Stimulated activated CD4-positive, alpha-beta T cell treated with anti-CD3 and anti-CD28 coated beads, Interleukin-15, amount 100 ng/mL, for 1 hour (primary cell): ENCODE data around the gene FAM210B.
"Not testable (repeated sequence)": the region's sequence is repeated elsewhere in the genome, so short reads cannot be mapped to it uniquely, and the experiment has no call there.

Experiments
- DNase-seq, 2 donors: peaks; one replicate each; pipeline ENCODE4 v3.0.0-alpha.2; 2020; ENCODE audit warnings: low read depth in 1 of 2, low spot score in 1 of 2

FAM210B gene

DNA sequence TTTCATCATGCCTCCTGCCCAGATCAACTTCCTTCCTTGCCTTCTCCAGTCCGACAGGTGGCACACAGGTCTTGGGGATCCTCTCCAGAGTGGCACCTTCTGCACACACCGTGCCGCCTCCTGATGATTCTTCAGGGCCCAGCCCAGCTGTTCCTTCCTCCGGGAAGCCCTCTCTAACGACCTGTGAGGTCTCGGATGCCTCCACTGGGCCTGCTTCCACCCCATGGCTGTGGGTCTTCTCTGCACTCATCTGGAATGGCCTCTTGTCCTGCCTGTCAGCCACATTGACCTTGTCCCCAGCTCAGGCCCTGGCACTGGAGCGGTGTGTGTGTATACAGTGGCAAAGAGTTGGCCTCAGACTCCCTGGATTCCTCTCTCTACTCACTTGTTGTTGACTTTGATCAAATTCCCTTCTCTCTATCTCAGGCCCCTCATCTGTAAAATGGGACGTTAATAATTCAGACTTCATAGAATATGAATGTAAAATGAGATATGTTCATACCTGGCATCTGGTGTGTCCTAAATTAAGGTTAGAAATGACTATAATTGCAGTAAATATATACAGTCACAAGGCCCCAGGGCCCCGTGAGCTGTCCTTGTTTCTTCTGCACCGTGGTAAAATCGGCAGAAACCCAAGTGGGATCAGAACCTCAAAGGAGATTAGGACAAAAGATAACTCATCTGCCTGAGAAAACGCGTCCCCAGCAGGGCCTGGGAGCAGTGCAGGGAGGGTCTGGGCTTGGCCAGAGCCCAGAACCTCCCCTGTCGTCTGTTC lies 1.5 kb downstream of the FAM210B start:
- no peak for DNase-seq

DNA sequence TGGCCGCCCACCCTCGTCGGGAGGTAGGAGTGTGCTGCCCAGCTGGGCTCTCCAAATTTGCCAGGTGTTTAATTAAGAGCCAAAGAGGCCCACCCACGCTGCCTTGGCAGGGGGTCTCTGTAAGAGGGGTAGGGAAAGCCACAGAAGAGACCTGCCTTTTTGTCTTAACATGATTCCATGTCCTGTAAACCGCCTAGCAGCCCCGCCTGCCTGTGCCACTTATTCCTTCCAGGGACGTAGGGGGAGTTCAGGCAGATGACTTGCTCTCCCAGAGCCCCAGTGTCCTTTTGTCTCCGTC lies 2.1 kb downstream of the FAM210B start:
- no peak for DNase-seq

DNA sequence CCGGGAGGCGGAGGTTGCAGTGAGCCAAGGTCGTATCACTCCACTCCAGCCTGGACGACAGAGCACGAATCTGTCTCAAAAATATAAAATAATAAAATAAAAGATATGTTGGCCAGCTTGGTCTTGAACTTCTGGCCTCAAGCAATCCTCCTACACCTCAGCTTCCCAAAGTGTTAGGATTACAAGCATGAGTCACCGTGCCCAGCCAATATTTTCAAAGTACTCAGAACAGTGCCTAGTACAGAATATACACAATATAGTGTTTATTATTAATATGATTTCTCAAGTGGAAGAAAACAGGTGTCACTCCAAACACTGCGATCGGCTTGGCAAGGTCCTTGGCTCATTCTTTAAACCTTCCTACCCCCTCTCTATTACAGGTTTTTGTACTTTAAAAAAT lies 3.1 kb downstream of the FAM210B start:
- DNase-seq = no peak

DNA sequence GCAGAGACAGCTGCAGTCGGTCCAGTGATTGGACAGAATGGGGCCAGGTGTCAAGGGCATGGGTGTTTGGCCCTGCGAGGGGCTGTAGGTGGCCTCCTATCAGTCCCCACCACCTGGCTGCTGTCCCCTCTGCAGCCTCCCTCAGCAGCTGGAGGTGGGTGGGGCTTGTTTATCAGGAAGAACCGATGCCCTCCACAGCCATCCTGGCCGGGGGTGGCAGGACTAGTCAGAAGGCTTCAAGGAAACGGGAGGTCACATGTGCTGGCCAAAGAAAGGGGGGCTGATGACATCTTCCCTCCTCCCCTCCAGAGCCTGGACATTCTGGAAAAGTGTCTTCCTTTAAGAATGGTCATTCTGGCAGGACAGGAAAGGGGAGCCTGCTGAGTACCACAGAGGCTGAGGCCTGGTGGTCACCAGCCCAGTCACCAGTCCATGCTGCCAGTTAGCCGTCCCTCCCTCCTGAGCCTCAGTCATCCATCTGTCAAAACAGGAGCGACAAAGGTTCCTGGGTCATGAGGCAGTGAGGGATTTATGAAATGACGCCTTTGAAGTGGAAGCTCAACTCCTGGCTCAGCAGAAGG lies 4.1 kb downstream of the FAM210B start:
- no peak for DNase-seq

DNA sequence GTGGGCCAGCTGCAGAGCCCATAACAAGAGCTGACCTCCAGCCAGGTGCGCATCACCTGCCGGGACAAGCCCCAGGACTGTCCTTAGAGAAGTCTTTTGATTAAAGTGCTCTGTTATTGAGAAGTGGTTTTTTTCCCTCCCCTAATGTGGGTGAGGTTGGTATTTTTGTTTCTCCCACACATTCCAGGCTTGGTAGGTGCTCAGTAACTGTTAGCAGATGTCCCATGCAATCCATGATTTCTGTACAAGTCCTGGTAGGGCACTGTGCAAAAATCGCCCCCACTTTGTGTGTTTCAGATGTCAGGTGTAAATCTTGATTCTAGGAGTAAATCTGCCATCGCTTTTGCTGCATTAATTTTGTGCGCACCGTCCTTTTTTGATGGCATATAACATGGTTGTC lies 4.7 kb downstream of the FAM210B start:
- DNase-seq = no peak

DNA sequence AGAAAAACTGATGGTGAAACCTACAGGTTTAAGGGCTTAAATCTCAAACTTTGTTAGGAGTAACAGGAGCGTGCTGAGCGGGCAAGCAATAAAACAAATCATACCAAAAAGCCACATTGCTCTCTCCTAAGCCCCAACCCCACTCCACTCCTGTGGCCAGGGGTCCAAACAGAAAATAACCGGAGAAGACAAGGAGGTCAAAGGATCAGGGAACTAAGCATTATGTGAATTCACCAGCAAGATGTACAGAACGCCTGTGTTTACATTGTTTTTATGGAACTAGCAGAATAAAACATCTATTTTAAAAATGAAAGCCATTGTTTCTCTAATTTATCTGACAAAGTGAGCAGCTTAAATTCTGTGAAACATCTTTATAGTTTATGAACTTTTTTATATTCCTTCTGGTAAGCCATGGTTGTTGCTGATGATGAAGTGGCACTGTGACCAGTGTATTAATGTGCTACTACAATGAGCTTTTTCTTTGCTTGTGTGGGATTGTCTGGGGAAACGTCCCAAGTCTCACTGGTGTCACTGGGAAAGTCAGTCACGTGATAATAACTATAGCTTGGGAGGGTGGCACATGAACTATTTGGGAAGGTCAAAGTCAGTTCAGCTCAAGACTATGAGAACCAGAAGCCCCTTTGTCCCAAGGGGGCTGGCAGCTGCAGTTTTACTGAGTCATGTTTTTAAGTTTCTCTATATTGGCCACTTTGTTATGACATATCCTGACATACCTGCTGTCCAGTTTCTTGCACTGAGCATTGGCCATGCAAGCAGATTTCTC lies 9.8 kb downstream of the FAM210B start:
- DNase-seq = no peak

DNA sequence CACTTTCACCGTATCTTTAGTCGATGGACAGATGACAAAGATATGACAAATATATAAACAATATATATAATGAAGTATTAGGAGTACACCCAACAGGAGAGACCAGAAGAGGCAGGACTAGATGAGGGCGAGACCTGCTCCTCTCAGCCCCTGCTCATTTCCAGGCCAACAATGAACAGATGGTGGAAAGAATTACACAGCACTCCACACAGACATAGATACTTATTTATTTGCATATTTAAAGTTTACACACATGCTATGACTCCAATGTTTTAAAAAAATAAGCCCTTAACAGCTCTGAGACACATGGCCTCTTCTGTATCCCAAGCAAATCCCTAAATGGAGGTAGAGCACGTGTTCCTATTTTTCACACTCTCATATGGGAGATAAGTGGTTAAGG lies 10.4 kb downstream of the FAM210B start:
- DNase-seq = no peak

DNA sequence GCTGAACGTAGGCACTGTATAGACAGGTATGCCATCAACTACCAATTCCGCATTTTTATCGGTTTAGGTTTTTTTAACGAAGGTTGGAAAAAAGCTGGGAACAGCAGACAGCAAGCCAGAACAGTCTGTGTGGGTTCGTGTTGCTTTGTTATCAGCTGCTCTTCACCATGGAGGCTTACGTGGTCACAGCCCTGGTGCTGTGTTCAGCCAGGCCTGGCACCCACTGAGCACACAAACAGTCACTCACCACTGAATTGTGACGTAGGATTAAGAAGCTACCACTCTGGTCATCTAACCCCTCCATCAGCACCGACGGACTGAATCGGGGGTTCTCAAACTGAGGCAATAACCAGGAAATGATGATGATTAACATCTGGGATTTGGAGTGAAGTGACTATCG lies 13.2 kb downstream of the FAM210B start:
- DNase-seq = no peak

DNA sequence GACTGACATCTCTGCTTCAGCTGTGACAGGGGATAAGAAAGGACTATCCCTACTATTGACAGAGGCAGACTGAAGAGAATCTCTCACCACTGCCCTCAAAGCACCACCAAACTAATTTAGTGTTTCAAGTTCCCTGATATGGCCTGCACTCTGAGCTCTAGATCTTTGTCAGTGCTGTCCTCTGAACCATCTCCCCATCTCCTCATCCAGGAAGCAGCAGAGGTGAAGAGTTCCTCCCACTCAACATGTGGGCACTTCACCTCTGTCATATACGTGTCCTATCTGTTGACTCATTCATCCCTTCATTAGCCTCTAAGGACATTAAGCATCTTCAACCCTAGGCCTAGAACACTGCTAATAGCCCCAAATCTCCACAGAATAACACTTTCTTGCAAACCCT lies 14.1 kb downstream of the FAM210B start:
- DNase-seq = no peak

DNA sequence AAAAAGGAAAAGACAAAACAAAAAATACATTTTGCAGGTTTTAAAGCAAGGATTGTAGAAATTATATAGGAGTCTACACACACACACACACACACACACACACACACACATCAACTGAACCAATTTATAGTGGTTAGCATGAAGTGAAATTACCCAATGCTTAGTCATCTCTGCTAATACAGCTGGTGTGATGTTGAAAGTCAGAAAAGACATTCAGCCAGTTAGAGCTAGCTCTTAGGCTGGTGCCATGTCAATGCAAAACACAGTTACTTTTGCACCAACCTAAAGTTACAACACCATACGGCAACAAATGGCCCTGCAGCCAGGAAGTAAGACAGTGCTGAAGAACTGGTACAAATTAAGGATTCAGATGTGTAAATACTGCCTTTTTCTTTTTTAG lies 15.2 kb downstream of the FAM210B start:
- no peak for DNase-seq

DNA sequence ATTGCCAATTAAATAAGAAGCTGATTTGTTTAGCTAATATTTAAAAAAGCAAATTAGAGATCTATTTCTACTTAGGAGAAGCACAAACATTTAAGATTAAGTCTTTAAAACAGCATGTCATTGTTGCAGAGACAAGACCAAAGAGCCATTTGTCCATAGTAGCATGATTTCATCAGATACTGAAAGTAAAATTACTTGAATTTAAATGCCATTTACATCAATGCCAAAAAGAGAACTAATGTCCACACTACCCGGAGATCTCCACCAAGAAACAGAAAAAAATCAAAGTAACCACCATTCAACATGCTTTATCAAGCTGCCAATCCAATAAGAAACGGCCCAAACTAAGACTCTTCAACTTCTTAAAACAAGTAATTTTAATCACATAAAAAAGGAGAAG lies 17.6 kb downstream of the FAM210B start:
- DNase-seq = no peak

DNA sequence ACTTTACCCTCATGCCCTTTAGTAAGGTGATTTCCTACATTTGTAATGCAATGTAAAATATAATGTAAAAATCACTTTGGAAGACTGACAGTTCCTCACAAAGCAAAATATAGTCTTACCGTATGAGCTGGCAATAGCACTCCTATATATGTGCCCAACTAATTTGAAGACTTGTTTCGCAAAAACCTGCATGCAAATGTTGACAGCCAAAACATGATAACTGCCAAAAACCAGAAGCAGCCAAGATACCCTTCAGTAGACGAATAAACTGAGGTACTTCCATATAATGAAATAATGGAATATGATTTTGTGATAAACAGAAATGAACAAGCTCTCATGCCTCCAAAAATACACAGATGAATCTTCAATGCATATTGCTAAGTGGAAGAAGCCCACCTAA lies 19.6 kb downstream of the FAM210B start:
- DNase-seq = no peak

DNA sequence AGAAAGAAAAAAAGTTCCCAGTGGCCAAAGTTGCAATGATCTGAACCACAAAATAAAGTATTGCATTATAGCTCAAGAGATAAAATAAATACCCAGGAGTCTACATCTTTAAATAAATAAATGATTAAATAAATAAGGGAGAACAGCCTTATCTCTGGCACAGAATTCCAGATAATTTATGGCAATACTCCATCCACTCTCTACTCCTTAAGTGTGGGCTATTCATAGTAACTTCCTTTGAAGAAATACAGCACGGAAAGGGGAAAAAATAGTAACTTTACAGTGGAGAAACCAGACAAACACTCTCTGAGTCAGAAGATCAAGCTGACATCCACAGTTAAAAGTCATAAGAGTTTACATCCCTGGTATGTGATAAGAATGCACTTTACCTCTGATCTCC lies 21.6 kb downstream of the FAM210B start:
- no peak for DNase-seq

DNA sequence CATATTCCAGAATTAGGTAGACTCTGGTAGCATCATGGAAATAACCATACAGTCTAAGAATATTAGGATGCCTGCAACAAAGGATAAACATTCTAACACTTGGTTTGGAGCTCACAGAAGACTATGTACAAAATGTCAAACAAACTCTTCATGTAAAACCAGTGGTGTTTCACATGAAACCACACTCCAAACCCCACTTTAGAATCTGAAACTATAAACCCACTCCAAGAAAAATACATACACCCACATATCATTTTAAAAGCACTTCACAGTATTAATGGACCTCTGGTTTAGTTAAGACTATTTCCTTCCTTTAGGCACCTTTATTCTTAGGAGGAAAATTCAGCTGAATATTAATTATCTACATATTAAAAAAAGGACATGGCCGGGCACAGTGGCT lies 22.7 kb downstream of the FAM210B start:
- no peak for DNase-seq

DNA sequence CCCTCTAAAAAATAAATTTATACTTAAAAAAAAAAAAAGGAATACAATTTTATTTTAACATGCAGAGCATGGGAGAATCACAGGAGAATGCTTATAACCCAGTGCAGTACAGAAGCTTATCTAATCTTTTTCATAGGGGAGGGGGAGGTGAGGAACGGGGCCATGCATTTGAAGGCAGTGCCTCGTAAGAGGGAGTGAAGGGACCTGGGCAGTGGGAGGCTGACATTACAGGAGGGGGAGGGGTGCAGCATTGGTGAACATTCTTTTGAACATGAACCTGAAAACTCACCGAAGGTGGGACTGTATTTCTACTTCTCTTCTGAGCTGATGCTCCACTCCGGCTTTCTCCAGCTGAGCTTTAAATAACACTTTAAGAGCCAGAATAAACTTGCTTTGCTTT lies 23.9 kb downstream of the FAM210B start:
- DNase-seq = no peak

DNA sequence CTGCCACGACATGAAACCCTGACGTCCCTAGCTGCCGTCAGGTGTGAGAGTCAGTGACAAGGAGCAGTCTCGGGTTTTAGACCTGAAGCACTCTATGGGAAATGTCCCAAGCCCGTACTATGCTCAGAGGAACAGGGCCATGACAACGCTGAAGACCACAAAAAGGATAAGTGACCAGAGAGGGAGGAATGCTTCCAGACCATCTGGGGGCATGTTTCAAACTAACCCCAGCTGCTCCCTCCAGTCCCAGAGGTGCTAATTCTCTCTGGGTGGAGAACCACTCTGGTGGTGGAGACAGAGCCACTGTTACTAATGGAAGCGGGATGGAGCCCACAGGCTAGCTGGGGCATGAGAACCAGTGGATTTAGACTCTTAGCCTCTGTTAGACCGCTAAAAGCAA lies 24.6 kb downstream of the FAM210B start:
- no peak for DNase-seq

DNA sequence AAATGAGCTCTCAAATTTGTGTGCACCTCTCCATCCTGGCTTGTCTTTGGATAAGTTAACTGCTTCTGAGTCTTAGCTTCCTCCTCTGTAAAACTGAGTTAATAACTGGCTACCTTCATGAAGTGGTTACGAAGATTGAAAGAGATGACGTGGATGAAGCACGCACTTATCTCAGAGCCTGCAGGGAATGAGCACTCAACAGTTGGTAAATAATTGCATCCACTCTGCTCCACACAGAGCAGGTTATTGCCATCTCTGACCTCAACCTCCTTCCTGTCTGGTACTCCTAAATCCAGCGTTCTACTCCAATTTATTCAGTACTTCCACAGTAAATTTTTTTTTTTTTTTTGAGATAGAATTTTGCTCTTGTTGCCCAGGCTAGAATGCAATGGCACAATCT lies 26.4 kb downstream of the FAM210B start:
- no peak for DNase-seq

DNA sequence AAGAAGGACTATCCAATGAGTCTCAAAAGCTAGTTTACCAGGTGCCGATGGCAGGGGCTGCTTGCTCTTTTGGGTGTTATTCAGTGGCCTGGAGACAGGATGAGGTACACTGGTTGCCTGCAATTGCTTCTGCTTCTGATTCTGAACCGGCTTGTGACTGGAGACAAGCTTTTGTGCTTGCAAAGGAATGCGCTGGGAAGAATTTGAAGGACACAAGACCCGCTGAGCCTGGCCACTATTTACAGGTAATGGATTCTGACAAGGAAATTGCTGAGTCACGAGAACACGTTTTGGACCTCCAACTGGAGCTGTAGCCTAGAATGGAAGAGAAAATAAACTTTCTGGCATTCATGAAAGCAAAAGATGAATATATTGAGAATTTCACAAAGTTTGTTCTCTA lies 27.4 kb downstream of the FAM210B start:
- DNase-seq = no peak

DNA sequence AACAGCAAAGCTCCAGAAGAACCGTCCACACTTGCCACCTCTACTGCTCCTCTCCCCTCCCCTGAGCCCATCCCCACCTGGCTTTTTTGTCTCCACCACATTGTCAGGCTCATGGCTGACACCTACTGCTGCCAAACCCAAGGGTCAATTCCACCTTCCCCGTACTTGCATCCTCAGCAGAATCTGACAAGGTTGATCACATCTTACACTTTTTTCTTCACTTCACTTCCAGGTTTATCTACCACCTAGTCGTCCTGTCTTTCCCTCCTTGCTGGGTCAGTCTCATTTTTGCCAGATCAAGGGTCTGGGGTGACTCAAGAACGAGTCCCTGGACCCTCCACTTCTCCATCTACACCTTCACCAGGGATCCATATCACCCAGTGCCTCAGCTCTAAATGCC lies 30.1 kb downstream of the FAM210B start:
- no peak for DNase-seq

DNA sequence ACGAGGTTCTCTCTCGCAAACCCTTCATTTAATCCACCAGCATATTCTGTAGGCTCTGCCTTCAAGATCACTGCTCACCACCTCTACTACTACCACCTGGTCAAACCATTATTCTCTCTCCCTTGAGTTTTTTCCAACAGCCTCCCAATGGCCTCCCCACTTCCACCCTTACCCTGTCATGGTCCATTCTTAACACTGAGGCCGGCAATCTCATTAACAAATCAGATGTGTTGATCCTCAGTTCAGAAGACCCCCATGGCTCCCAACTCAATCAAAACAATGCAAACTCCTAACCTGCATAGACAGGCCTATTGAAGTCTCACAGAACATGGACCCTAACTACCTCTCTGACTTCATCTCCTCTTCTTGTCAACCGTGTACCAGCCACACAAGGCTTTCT lies 31.0 kb downstream of the FAM210B start:
- no peak for DNase-seq

DNA sequence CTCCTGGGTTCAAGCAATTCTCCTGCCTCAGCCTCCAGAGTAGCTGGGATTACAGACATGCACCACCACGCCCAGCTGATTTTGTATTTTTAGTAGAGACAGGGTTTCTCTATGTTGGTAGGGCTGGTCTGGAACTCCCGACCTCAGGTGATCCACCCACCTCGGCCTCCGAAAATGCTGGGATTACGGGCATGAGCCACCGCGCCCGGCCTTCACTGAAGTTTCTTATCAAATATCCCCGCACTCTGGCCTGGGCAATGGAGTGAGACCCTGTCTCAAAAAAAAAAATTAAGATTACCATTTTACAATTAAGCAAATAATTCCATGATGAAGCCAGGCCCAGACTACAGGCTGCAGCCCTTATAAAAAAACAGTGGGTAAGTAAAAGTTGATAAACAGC lies 31.6 kb downstream of the FAM210B start:
- not testable (repeated sequence) for DNase-seq

DNA sequence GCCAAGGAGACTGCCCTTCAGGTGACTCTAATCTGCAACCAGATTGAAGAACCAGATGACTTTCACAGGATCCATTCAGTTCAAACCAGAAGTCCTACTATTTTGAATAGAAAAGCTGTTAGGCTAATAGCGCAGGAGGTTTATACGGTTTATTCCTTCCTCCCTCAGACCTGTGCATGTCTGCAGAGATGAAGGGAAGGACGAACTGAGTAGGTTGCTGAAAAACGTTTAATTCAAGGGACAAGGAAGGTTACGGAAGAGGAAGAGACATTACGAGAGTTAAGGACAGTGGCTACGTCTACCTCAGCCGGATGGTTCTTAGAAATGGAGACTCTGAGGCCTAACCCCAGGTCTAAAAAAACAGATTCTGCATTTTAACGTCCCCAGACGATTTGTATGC lies 32.3 kb downstream of the FAM210B start:
- DNase-seq = no peak
